GM18907 (cell line): ENCODE measurements around the gene PLEKHH1.
"Not testable (repeated sequence)": the region's sequence is repeated elsewhere in the genome, so short reads cannot be mapped to it uniquely, and the experiment has no call there.

Experiments used
- ATAC-seq: cut with Tn5 transposase; IDR thresholded peaks from one replicate; pipeline ENCODE4 v1.9.1; 2021; ENCODE audit warnings: mild to moderate bottlenecking, moderate library complexity; ENCODE audit not compliant: unreplicated experiment

Gene PLEKHH1

DNA sequence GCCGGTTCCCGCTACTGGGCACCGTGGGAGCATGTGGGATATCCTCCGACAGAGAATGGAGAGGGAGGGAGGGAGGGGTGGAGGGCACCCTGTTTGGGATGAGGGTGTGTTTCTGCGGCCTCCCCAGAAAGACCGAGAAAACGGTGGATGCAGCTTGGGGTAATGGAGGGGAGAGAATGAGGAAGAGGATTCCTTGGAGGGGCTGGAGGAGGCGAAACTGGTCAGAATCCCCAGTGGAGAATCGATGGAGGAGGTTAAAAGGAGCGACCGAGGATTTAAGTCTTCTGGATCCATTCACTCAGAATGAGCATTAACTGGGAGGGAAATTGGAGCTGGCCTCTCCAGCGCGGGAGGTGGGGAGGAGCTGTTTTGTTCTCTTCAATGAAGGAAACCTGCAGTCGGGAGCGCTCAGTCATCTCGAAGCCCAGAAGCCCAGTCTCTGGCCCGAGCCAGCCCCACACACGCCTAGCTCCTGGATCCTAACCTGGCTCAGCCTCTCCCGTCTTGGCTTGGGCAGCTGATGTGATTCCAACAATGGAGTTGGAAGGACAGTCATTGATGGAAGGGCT is 87.2 kb downstream of the PLEKHH1 start:
- ATAC-seq = no peak

DNA sequence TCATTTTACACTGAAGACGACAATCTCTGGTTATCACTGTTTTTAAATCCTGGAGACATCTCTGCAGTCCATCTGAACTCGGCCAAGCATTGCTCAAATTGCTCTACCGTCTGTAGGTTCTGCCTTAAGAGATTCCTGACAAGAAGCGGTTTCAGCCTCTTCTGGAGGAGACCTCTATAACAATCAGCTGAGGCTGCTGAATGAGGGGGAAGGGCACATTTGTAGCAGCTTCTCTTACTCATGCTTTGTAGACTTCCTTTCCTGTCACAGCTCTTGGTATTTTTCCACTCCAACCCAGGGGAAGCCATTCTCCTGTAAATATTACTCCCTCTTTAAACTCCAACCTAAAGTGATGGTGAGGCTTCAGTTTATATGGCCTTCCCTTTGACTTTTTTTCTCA is 89.6 kb downstream of the PLEKHH1 start:
- no peak for ATAC-seq

DNA sequence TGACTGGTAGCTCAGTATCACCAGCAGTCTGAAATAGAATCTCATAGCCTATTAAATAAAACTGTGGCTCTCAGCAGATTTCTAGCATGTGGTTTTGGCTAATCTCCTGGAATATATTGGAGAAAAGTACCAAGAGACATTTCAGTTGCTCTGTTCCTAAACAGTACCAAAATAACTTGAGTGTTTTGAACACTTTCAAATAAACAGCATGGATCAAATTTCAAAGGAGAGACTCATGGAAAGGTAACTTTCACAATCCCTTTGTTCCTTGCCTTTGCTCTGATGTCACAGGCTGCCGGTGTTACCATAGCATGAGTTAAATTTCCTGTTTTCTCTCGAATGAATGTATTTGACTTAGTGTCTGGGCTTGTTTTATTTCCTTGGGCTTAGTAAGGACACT is 90.0 kb downstream of the PLEKHH1 start:
- ATAC-seq = no peak

DNA sequence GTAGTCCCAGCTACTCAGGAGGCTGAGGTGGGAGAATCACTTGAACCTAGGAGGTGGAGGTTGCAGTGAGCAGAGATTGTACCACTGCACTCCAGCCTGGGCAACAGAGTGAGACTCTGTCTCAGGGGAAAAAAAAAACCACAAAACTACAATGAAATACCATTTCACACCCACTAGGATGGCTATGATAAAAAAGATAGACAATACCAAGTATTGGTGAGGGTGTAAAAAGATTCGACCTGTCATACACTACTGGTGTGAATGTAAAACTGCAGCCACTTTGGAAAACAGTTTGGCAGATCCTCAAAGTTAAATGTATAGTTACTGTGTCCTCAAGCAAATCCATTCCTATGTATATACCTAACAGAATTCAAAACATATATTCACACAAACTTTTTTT is 93.0 kb downstream of the PLEKHH1 start:
- ATAC-seq = not testable (repeated sequence)

DNA sequence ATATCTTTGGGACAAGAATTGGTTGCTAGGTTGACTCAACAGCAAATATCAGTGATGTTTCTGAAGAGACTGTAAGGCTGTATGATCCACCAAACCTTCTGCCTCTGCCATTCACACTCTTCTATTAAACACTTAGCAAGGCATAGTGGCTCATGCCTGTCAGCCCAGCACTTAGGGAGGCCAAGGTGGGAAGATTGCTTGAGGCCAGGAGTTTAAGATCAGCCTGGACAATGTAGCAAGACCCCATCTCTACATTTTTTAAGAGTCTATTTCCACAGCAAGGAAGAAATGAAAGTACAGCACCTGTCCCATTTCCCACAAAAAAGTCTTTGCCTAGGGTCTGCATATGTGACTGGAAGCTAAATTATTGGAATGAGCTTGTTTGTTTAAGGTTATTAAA is 94.4 kb downstream of the PLEKHH1 start:
- ATAC-seq = no peak

DNA sequence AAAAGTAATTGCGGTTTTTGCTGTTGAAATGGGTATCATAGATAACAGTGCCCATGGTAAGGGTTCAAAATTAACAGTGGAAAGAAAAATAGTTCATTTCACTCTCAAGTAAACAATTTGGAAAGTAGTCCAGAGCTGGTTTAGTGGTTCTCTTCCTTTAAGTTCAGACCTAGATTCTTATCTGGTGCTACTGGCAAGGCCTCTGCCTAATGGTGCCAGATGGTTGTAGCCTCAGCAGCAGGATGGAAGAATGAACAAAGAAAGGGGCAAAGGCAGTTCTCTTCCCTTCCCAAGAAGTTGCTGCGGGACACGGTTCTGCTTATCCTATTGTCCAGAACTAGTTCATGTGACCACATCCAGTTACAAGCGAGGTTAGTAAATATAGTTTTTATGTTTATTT is 97.1 kb downstream of the PLEKHH1 start:
- no peak for ATAC-seq

DNA sequence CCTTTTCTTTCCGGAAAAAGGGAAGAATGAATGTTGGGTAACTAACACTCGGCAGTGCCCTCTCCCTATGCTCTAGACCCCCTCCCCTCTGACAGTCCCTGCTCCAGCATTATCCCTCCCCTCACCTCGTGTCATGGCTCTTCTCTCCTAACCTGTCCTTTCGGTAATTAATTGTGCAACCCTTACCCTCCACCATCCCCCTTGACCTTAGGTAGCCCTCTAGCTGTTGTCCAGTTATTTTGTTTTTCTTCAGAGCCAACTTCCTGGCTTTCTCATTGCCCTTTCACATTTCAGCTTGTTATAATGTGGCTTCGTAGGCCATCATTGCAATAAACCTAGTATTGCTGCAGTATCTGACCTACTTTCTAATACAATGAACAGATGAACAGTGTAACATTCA is 97.8 kb downstream of the PLEKHH1 start:
- no peak for ATAC-seq

DNA sequence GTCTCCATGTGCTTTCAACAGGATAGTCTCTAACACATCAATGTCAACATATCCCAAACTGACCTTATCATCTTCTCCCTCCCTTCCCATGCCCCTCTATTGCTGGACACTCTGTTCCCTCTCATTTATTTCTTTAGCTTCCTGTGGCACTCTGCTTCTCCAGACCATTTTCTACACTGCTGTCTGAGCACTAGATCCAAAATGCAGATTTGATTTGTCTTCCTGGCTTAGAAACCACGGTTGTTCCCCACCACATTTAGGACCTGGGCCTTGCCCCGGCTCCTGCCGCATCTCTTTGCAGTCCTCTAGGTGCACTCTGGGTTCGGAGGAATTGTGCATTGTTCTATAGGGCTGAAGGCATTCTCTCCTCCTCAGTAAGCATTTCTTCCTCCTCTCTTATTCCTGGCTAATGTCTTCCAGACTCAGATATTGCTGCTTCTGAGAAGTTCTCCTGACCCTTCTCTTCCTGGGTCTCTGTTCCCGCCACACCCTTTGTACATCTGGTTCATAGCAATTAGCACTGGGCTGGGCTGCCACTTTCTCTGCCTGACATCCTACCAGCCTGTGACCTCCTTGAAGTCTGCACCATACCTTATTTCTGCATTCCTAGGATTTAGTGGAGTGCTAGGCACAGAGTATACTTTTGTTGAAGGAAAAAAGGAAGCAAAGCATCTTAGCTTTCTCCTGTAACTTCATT is 100.5 kb downstream of the PLEKHH1 start:
- ATAC-seq = no peak

DNA sequence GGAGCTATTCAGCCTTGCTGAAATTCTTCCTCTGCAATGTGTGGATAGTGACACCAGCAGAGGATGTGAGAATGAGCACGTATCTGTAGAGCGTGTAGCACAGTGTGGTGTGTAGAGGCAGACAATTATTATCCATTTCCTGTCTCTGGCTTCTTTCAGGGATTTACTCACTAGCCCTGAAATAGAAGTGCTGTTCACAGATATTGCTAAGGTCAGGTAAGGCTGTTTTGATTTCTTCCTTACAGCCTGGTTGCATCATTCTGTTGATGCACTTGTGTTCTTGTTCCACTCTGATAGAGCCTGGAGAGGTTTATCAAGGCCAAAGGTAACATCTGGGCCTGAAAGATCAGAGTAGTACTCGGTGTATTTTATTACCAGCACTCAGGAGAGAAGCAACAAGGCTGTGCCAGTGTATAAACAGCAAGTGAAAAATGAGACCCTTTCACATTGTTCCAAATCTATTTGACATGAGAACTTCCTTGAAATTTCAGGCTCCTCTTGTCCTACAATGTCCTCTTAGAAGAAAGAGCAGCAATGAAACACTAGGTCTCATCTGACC is 103.3 kb downstream of the PLEKHH1 start:
- no peak for ATAC-seq

DNA sequence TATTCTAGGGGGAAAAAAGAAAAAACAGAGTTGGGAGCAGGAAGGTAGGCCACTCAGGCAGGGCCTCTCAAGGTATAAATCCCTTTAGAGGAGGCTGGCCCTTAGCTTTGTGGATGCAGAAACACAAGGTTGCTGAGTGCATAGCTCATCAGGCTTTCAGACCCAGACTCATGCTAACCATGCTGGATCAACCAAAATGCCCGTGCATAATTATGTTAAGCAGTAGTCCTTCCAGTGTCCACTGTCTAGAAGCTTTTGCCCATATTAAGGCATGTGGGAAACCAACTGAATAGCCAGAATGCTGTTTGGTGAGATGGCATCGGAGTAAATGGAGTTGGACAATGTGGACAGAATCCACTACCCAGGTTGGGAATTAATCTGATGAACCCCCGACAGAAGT is 105.6 kb downstream of the PLEKHH1 start:
- no peak for ATAC-seq
